K562 (cell line): ENCODE measurements around the gene PPIL1. TPM values are rescaled to one million over a fixed set of nuclear protein-coding genes. Genes with fewer than 3 reads are reported as not detected.

Experiments
- ARID1B ChIP-seq: fragments of 450-650 bp; IDR thresholded peaks from 2 replicates; pipeline ENCODE4 v1.6.1; 2016; ENCODE audit warnings: antibody characterized with exemption, mild to moderate bottlenecking, inconsistent platforms
- ATF3 ChIP-seq, 2 experiments: fragments of 450-650 bp in 1 of 2; sonication (generic) in 1 of 2; formaldehyde crosslinking in 1 of 2; IDR thresholded peaks in 1 of 2; conservative IDR thresholded peaks in 1 of 2; 2 replicates each; pipeline versions ENCODE4 v1.6.1 to v1.8.1; 2016 to 2023; ENCODE audit warnings: mild to moderate bottlenecking in 2 of 2, moderate library complexity in 2 of 2, inconsistent platforms in 1 of 2, missing genetic modification reagents in 1 of 2
- CCAR2 ChIP-seq: fragments of 200-400 bp; formaldehyde crosslinking; IDR thresholded peaks from 2 replicates; pipeline ENCODE4 v1.6.1; 2017; ENCODE audit warnings: mild to moderate bottlenecking, low read depth, low read length
- CHD1 ChIP-seq: fragments of 200-600 bp; sonication (generic); IDR thresholded peaks from one replicate; pipeline ENCODE4 v1.6.1; 2012; ENCODE audit warnings: mild to moderate bottlenecking, moderate library complexity, low read length, inconsistent platforms
- ILF3 ChIP-seq: fragments of 450-650 bp; IDR thresholded peaks from 2 replicates; pipeline ENCODE4 v1.6.1; 2018; ENCODE audit warnings: antibody characterized with exemption, mild to moderate bottlenecking, moderate library complexity, borderline replicate concordance
- IRF1 ChIP-seq: sonication (generic); formaldehyde crosslinking; IDR thresholded peaks from 2 replicates; pipeline ENCODE4 v1.8.0; 2022; ENCODE audit warnings: missing genetic modification reagents, mild to moderate bottlenecking, borderline replicate concordance
- KLF6 ChIP-seq: fragments of 250-450 bp; sonication (Bioruptor Pico); IDR thresholded peaks from 2 replicates; pipeline ENCODE4 v1.4.0; 2020; ENCODE audit warnings: mild to moderate bottlenecking, moderate library complexity, borderline replicate concordance
- MAZ ChIP-seq, 2 experiments: fragments of 450-650 bp in 1 of 2; sonication (generic) in 1 of 2; formaldehyde crosslinking; IDR thresholded peaks in 1 of 2; conservative IDR thresholded peaks in 1 of 2; 2 replicates each; pipeline versions ENCODE4 v1.4.0 to v1.5.0; 2020; ENCODE audit warnings: mild to moderate bottlenecking in 1 of 2, missing genetic modification reagents in 1 of 2
- MEF2D ChIP-seq: conservative IDR thresholded peaks from 2 replicates; pipeline ENCODE4 v1.6.1; 2016; ENCODE audit warnings: low read depth, missing genetic modification characterization, missing compliant biosample characterization
- MITF ChIP-seq: IDR thresholded peaks from 2 replicates; pipeline ENCODE4 v1.6.1; 2014; ENCODE audit warnings: antibody characterized with exemption
- MTA2 ChIP-seq: fragments of 450-650 bp; IDR thresholded peaks from 2 replicates; pipeline ENCODE4 v1.6.1; 2016; ENCODE audit warnings: low read depth
- MXD1 ChIP-seq: fragments of 250-450 bp; sonication (Bioruptor Pico); IDR thresholded peaks from 2 replicates; pipeline ENCODE4 v1.8.0; 2021; ENCODE audit warnings: borderline replicate concordance, mild to moderate bottlenecking, moderate library complexity; ENCODE audit not compliant: poor library complexity, severe bottlenecking
- SMAD3 ChIP-seq: fragments of 450-650 bp; formaldehyde crosslinking; conservative IDR thresholded peaks from 2 replicates; pipeline ENCODE4 v1.4.0; 2020; ENCODE audit warnings: mild to moderate bottlenecking
- SMARCB1 ChIP-seq: IDR thresholded peaks from 2 replicates; pipeline ENCODE4 v1.6.1; 2011; ENCODE audit warnings: improper control_type of control experiment, low read depth; ENCODE audit not compliant: insufficient read length
- SP1 ChIP-seq: sonication (generic); formaldehyde crosslinking; IDR thresholded peaks from 2 replicates; pipeline ENCODE4 v1.8.1; 2022; ENCODE audit warnings: mild to moderate bottlenecking, missing genetic modification reagents
- SRF ChIP-seq, 2 experiments: fragments of 250-450, 450-650 bp in 1 of 2; sonication (Bioruptor Pico) in 1 of 2; sonication (generic) in 1 of 2; formaldehyde crosslinking; IDR thresholded peaks; 2 replicates each; pipeline versions ENCODE4 v1.5.0 to v1.5.1; 2020 to 2022; ENCODE audit warnings: mild to moderate bottlenecking in 1 of 2, missing genetic modification reagents in 1 of 2
- TCF3 ChIP-seq: sonication (generic); formaldehyde crosslinking; IDR thresholded peaks from 2 replicates; pipeline ENCODE4 v1.4.0; 2020; ENCODE audit warnings: mild to moderate bottlenecking, missing genetic modification reagents
- TEAD2 ChIP-seq: fragments of 450-650 bp; IDR thresholded peaks from 2 replicates; pipeline ENCODE4 v1.6.1; 2016; ENCODE audit warnings: missing genetic modification characterization, control low read depth, missing compliant biosample characterization
- ZFP36 ChIP-seq: fragments of 150-350 bp; IDR thresholded peaks from 2 replicates; pipeline ENCODE4 v1.6.1; 2018; ENCODE audit warnings: low read length, low read depth; ENCODE audit not compliant: partially characterized antibody
- ZNF232 ChIP-seq: sonication (generic); formaldehyde crosslinking; IDR thresholded peaks from 2 replicates; pipeline ENCODE4 v1.8.0; 2022; ENCODE audit warnings: mild to moderate bottlenecking, missing genetic modification reagents
- ZNF3 ChIP-seq: fragments of 250-450 bp; sonication (Bioruptor Pico); IDR thresholded peaks from 2 replicates; pipeline ENCODE4 v1.5.0; 2021; ENCODE audit warnings: mild to moderate bottlenecking, moderate library complexity
- ZNF766 ChIP-seq: fragments of 200-800 bp; sonication (Bioruptor generic); conservative IDR thresholded peaks from 2 replicates; pipeline ENCODE4 v1.6.1; 2016; ENCODE audit warnings: missing genetic modification characterization, missing compliant biosample characterization
- ZNF778 ChIP-seq: fragments of 450-650 bp; formaldehyde crosslinking; IDR thresholded peaks from 2 replicates; pipeline ENCODE4 v1.4.0; 2020; ENCODE audit warnings: mild to moderate bottlenecking, moderate library complexity
- polyA plus RNA-seq, 8 experiments: library from polyadenylated mRNA; depleted of rRNA in 4 of 8; stranded (reverse) in 5 of 8; unstranded in 3 of 8; fragments of >200 nt; fragmentation: Nextera tagmentation in 2 of 8; fragmentation: Illumina TruSeq in 1 of 8; extraction: Ambion mirVana in 2 of 8; extraction: Trizol in 1 of 8; gene quantifications; 2 replicates each; pipeline versions ENCODE4 v1.2.1 to v1.2.3, GENCODE V29; 2011 to 2014; ENCODE audit warnings: inconsistent platforms in 1 of 8, missing spikeins in 1 of 8
- total RNA-seq, 7 experiments: library from RNA; depleted of rRNA in 6 of 7; stranded (reverse); fragments of >200 nt in 6 of 7; fragmentation: Illumina TruSeq in 2 of 7; extraction: Trizol in 2 of 7; gene quantifications; 2 replicates each; pipeline versions ENCODE4 v1.2.1 to v1.2.3, GENCODE V29; 2011 to 2021; ENCODE audit warnings: low replicate concordance in 1 of 7

PPIL1 gene
- total and polyA plus RNA-seq, 9 of the 15 experiments (the other 6 are each of a cell fraction or from before 2014, with no cell fraction given) = 65.8 to 205 (median 130) TPM

DNA sequence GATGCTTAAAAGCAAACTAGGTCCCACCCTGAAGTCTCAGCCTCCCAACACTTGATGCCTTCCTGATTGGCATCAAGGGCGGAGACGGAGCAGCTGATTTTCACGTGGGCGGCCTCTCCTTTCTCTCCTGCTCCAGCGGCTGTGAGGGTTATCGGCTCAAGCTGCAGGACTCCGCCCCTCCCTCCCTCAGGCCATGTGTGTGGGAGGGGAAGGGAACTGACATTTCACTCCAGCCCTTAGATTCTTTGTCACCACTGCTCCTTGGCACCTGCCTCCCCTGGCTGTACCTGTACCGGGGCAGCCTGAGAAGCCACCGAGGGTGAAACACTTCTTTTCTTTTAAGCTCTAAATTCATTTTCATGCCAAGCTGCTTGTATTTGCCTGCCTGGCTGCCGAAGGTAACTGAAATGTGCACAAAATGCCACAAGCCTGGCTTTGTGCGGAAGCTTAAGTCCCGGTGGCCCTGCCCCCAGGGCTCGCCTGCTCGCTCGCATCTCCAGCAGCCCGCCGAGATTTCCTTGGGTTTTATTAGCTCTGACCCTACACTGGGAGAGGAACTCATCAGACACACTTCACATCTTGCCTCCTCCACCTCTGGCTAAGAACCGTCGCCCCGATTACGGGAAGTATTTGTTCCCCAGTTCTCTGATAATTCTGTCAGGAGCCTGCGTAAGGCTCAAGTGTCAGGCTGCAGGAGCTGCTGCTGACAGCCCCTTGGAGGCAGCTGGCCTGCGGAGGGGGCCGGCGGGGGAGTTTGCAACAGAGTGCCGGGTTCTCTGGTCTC, 25.8 kb downstream of the PPIL1 start (continued):
- TF ChIP-seq TEAD2 (tag) (no peak), SRF (CRISPR knock-in tag; IDR thresholded peaks at IDR 0.05) (peak in 1 of 2 experiments; percentile 80; a peak in 1 of 4 replicates), MITF (peak; percentile 94), ZNF232 (CRISPR knock-in tag) (no peak), SMARCB1 (no peak), MAZ (CRISPR knock-in tag; conservative IDR thresholded peaks at IDR 0.05 in 1 of 2, IDR thresholded peaks at IDR 0.05 in 1 of 2) (peak; percentile 85 to 92), ILF3 (no peak), ZNF778 (no peak), ARID1B (peak; percentile 82), SMAD3 (CRISPR knock-in tag) (no peak), ATF3 (IDR thresholded peaks at IDR 0.05) (no peak), ATF3 (CRISPR knock-in tag; conservative IDR thresholded peaks at IDR 0.05) (no peak), ZNF766 (CRISPR knock-in tag) (no peak), SP1 (CRISPR knock-in tag) (peak; percentile 63), TCF3 (CRISPR knock-in tag) (peak; percentile 80), ZFP36 (peak; percentile 38), IRF1 (CRISPR knock-in tag) (no peak), KLF6 (CRISPR knock-in tag) (peak; percentile 52; the same call in 1 of the 2 replicates), CCAR2 (0 out of 2 replicates have a peak, but pooled peaks have one; percentile 20), MXD1 (peak; percentile 69), MTA2 (no peak; the same call in 1 of the 2 replicates), ZNF3 (CRISPR knock-in tag) (no peak), MEF2D (tag) (0 out of 2 replicates have a peak, but pooled peaks have one; percentile 10), CHD1 (no peak)
